ENCODE results near the gene SMIM11. TPM values are rescaled to one million over a fixed set of nuclear protein-coding genes. Genes with fewer than 3 reads are reported as not detected.

Gene SMIM11
- total RNA-seq, 1 donor from 2014 or later = 2.0 TPM

DNA sequence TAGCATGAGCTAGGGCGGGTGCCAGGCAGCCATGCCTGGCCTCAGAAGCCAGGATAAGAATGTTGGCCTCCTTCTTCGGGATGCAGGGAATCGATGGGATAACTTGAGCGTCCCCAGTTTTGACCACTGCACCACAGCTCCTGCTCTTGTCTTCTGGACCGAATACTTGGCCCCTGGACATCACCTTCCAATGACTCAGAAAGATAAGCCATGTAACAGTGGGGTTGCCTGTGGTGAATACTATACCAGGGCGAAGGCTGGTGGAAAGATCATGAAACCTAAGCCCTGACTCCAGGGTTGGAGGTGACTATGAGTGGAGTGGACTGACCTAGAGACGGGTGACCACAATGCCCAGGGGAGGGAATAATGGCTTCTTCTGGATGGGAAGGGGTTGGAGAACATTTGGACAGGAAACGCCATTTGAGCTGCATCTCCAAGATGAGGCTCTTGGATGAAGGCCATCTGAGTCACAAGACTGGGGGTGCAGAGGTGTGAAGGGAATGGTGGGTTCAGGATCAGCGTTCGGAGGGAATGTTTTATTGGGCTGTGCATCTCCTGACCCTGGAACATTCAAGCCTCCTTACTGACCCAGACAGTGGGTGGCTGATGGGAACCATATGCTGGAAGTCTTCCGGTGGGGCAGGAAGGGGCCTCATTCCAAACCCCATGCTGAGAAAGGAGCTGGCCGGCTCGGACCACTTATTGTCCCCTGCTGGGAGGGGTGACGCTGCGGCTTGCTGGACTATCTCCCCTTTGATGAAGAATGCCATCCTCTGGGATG is 30.0 kb upstream of the SMIM11 start:
- Mint-ChIP-seq H3K27me3 (ENCODE audit: unreplicated experiment) (peaks cover 2% of the 10 kb centered on the region), H3K4me3 (ENCODE audit: unreplicated experiment) (no peak overlapping the region), H3K27ac (ENCODE audit: unreplicated experiment) (no peak overlapping the region), H3K9me3 (ENCODE audit: unreplicated experiment) (no peaks in the 10 kb centered on the region), H3K4me1 (ENCODE audit: unreplicated experiment) (peaks cover 2% of the 10 kb centered on the region), H3K36me3 (ENCODE audit: low read depth, unreplicated experiment) (no peaks in the 10 kb centered on the region)
- TF ChIP-seq, protein P1, sequence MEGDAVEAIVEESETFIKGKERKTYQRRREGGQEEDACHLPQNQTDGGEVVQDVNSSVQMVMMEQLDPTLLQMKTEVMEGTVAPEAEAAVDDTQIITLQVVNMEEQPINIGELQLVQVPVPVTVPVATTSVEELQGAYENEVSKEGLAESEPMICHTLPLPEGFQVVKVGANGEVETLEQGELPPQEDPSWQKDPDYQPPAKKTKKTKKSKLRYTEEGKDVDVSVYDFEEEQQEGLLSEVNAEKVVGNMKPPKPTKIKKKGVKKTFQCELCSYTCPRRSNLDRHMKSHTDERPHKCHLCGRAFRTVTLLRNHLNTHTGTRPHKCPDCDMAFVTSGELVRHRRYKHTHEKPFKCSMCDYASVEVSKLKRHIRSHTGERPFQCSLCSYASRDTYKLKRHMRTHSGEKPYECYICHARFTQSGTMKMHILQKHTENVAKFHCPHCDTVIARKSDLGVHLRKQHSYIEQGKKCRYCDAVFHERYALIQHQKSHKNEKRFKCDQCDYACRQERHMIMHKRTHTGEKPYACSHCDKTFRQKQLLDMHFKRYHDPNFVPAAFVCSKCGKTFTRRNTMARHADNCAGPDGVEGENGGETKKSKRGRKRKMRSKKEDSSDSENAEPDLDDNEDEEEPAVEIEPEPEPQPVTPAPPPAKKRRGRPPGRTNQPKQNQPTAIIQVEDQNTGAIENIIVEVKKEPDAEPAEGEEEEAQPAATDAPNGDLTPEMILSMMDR (IDR thresholded peaks at IDR 0.05; ENCODE audit: unreplicated experiment) = no peak
- no peak for DNase-seq (ENCODE audit: low spot score)

DNA sequence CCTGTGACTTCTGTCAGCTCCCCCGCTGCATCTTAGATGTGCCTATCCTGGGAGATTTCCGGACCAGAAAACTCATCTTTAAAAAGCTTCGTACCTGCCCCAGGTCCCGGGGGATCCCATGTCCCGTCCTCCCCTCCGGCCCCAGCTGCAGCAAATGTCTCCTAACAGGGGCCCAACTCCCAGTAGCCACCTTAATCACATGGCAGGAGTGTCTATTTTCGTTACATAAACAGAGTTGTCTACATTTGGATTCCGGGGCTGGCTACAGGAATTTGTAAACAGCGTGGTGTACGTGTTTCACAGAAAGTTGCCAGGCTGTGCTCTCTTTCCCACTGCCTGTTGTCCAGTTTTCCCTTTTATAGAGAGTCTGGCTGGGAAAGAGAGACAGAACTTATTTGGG is 29.4 kb upstream of the SMIM11 start:
- Mint-ChIP-seq H3K4me3 (ENCODE audit: unreplicated experiment) (no peak overlapping the region), H3K4me1 (ENCODE audit: unreplicated experiment) (peaks cover 2% of the 10 kb centered on the region), H3K27me3 (ENCODE audit: unreplicated experiment) (peaks cover 2% of the 10 kb centered on the region), H3K9me3 (ENCODE audit: unreplicated experiment) (no peaks in the 10 kb centered on the region), H3K27ac (ENCODE audit: unreplicated experiment) (no peak overlapping the region), H3K36me3 (ENCODE audit: low read depth, unreplicated experiment) (no peaks in the 10 kb centered on the region)
- no peak for DNase-seq (ENCODE audit: low spot score)
- TF ChIP-seq, protein P1 (IDR thresholded peaks at IDR 0.05; ENCODE audit: unreplicated experiment) = no peak

DNA sequence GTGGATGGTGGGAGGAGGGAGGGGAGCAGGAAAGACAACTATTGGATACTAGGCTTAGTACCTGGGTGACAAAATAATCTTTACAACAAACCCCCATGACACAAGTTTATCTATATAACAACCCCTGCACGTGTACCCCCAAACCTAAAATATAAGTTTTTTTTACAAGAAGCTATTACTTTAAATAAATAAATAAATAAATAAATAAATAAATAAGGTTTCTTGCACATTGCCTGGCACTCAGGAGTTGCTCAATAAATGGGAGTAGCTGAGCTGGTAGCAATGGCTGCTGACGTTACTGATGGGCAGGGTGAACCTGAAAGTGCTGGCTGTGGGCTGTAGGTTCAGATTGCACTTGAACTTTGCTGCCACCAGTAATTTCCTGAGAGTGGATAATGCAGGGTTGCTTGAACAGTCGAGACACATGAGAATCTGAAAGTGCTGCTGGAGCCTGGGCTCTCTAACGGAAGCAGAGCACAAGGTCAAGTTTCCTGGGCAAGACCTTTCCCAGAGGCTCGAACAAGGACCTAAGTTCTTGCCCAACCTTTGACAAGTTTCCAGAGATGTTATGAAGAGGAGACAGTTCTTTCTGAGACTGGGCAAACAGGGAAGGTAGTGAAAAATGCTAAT is 26.3 kb upstream of the SMIM11 start:
- Mint-ChIP-seq H3K27ac (ENCODE audit: unreplicated experiment) (peak overlapping the region; percentile 22), H3K27me3 (ENCODE audit: unreplicated experiment) (peaks cover 2% of the 10 kb centered on the region), H3K4me1 (ENCODE audit: unreplicated experiment) (peaks cover 2% of the 10 kb centered on the region), H3K36me3 (ENCODE audit: low read depth, unreplicated experiment) (no peaks in the 10 kb centered on the region), H3K9me3 (ENCODE audit: unreplicated experiment) (no peaks in the 10 kb centered on the region), H3K4me3 (ENCODE audit: unreplicated experiment) (no peak overlapping the region)
- TF ChIP-seq, protein P1 (IDR thresholded peaks at IDR 0.05; ENCODE audit: unreplicated experiment) = no peak
- no peak for DNase-seq (ENCODE audit: low spot score)

DNA sequence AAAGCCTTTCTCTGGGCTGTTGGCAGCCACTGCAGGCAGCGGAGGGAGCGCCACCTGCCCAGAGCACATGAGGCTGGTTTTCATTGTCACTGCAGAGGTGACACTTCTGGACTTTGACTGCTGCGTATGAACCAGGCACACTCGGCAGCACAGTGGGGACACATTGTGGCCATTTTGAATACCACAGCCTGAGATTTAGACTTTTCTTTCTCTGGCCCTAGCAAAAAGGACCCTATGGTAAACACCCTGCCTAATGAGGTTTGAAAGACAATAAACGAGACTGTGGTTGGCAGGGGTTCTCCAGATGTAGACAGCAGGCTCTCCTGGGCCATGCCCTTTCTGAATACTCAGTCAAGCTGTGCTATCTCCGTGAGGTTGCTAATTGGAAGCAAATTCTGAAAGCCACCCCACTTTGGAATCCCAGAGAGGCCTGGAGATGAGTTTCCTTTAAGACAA is 23.5 kb upstream of the SMIM11 start:
- TF ChIP-seq, protein P1 (IDR thresholded peaks at IDR 0.05; ENCODE audit: unreplicated experiment) = peak; percentile 51
- Mint-ChIP-seq H3K36me3 (ENCODE audit: low read depth, unreplicated experiment) (no peaks in the 10 kb centered on the region), H3K27me3 (ENCODE audit: unreplicated experiment) (peaks cover 2% of the 10 kb centered on the region), H3K9me3 (ENCODE audit: unreplicated experiment) (no peaks in the 10 kb centered on the region), H3K4me3 (ENCODE audit: unreplicated experiment) (no peak overlapping the region), H3K27ac (ENCODE audit: unreplicated experiment) (no peak overlapping the region), H3K4me1 (ENCODE audit: unreplicated experiment) (no peaks in the 10 kb centered on the region)
- peak; percentile 36 for DNase-seq (ENCODE audit: low spot score)

DNA sequence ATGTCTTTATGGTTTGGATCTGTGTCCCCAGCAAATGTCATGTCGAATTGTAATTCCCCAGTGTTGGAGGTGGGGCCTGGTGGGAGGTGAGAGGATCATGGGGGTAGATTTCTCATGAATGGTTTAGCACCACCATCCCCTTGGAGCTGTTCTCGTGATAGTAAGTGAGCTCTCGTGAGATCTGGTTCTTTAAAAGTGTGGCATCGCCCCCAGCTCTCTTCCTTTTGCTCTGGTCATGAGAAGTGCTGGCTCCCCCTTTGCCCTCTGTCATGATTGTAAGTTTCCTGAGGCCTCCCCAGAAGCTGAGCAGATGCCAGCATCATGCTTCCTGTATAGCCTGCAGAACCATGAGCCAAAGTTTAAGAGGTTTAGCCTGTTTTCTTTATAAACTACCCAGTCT is 22.8 kb upstream of the SMIM11 start:
- Mint-ChIP-seq H3K27me3 (ENCODE audit: unreplicated experiment) (peaks cover 2% of the 10 kb centered on the region), H3K27ac (ENCODE audit: unreplicated experiment) (no peak overlapping the region), H3K4me3 (ENCODE audit: unreplicated experiment) (no peak overlapping the region), H3K4me1 (ENCODE audit: unreplicated experiment) (no peaks in the 10 kb centered on the region), H3K36me3 (ENCODE audit: low read depth, unreplicated experiment) (no peaks in the 10 kb centered on the region), H3K9me3 (ENCODE audit: unreplicated experiment) (no peaks in the 10 kb centered on the region)
- no peak for DNase-seq (ENCODE audit: low spot score)
- TF ChIP-seq, protein P1 (IDR thresholded peaks at IDR 0.05; ENCODE audit: unreplicated experiment) = no peak

Measured in endothelial cell (in vitro differentiated cells).